Adrenal gland (tissue), 12 donors: ENCODE data around the gene TFEB. TPM values are rescaled to one million over a fixed set of nuclear protein-coding genes. Genes with fewer than 3 reads are reported as not detected.
A peak's percentile ranks its signal among the peaks of the same experiment; 100 is the strongest.

Experiments
- DNase-seq, 7 donors: peaks; one replicate each; pipeline ENCODE4 v3.0.0-alpha.2; 2019 to 2020
- H3K27ac ChIP-seq, 5 donors: fragments of 200-600 bp; sonication (generic) in 4 of 5; 1 replicate in 3 of 5; 2 replicates in 2 of 5; pipeline versions ENCODE4 v1.5.1 to v1.8.0; 2016 to 2020; ENCODE audit warnings: mild to moderate bottlenecking in 1 of 5
- H3K27me3 ChIP-seq: fragments of 200-600 bp; 2 replicates; pipeline ENCODE4 v1.8.0; 2021
- H3K36me3 ChIP-seq, 2 donors: fragments of 200-600 bp; replicated peaks in 1 of 2; 1 replicate in 1 of 2; 2 replicates in 1 of 2; pipeline versions ENCODE4 v1.5.1 to v1.8.0; 2018 to 2022
- H3K4me1 ChIP-seq, 2 donors: fragments of 200-600 bp; replicated peaks in 1 of 2; 1 replicate in 1 of 2; 2 replicates in 1 of 2; pipeline versions ENCODE4 v1.5.1 to v1.8.0; 2018 to 2021
- H3K4me3 ChIP-seq, 4 donors: fragments of 200-600 bp; sonication (generic) in 3 of 4; one replicate each; pipeline ENCODE4 v1.5.1; 2016 to 2018
- H3K9me3 ChIP-seq, 3 donors: fragments of 200-600 bp; sonication (generic) in 1 of 3; replicated peaks in 1 of 3; 1 replicate in 2 of 3; 2 replicates in 1 of 3; pipeline versions ENCODE4 v1.5.1 to v1.8.0; 2016 to 2021
- POLR2A ChIP-seq, 2 donors: fragments of 450-650 bp; IDR thresholded peaks; one replicate each; pipeline ENCODE4 v1.6.1; 2017; ENCODE audit warnings: antibody characterized with exemption in 2 of 2, mild to moderate bottlenecking in 2 of 2, moderate library complexity in 1 of 2
- WGBS, 4 donors: extraction: QIAGEN DNeasy Blood & Tissue Kit in 2 of 4; methylation state at CpG; one replicate each; pipeline versions ENCODE4 v1.1.5 to v1.1.7; 2013 to 2017; 5-methylcytosine and 5-hydroxymethylcytosine counted together
- intact Hi-C, 2 donors: fragments of 100-400 bp; cut with DNase I; formaldehyde crosslinking; loops; one replicate each; pipeline versions ENCODE4 v1.14.1 to v1.15.0; 2022 to 2023
- polyA plus RNA-seq, 3 donors: library from polyadenylated mRNA; stranded (reverse); fragments of 200-250 nt in 2 of 3; fragments of 350-450 nt in 1 of 3; fragmentation: Illumina TruSeq in 1 of 3; extraction: RNeasy Lipid Tissue Mini Kit (QIAGEN cat#74804) in 1 of 3; gene quantifications; one replicate each; pipeline ENCODE4 v1.2.3, GENCODE V29; 2013 to 2014
- total RNA-seq, 9 donors: library from RNA; depleted of rRNA in 4 of 9; stranded (reverse); fragments of >200 nt in 4 of 9; fragments of 120-200 nt in 1 of 9; fragmentation: NEBNext Ultra II Directional in 1 of 9; extraction: Animal tissue kit (Norgen Biotek cat#: 25700) in 1 of 9; gene quantifications; one replicate each; pipeline versions ENCODE4 v1.1.0 to v1.2.4, GENCODE V29; 2013 to 2023
- TF ChIP-seq, protein P1 (sequence below), 6 experiments: fragments of 450-650 bp in 4 of 6; fragments of 200-600 bp in 2 of 6; sonication (generic) in 1 of 6; IDR thresholded peaks; 1 replicate in 5 of 6; 2 replicates in 1 of 6; pipeline versions ENCODE4 v1.5.1 to v1.8.0; 2016 to 2021; ENCODE audit warnings: antibody characterized with exemption in 6 of 6, mild to moderate bottlenecking in 2 of 6, moderate library complexity in 1 of 6
- donor health status: healthy with polysubstance abuse.
- donor health status: Bipolar disorder and iron deficiency.
- donor health status: DM: yes; HTN: yes; CAD: no.
- donor health status: DM: no; HTN: no; CAD: no.
- donor health status: DM: no; HTN: no; CAD: no.
- donor health status: DM: yes; HTN: yes; CAD: no.

The TFEB gene
- total and polyA plus RNA-seq, 12 donors: 2.1 to 47.2 (median 20.2) TPM

DNA sequence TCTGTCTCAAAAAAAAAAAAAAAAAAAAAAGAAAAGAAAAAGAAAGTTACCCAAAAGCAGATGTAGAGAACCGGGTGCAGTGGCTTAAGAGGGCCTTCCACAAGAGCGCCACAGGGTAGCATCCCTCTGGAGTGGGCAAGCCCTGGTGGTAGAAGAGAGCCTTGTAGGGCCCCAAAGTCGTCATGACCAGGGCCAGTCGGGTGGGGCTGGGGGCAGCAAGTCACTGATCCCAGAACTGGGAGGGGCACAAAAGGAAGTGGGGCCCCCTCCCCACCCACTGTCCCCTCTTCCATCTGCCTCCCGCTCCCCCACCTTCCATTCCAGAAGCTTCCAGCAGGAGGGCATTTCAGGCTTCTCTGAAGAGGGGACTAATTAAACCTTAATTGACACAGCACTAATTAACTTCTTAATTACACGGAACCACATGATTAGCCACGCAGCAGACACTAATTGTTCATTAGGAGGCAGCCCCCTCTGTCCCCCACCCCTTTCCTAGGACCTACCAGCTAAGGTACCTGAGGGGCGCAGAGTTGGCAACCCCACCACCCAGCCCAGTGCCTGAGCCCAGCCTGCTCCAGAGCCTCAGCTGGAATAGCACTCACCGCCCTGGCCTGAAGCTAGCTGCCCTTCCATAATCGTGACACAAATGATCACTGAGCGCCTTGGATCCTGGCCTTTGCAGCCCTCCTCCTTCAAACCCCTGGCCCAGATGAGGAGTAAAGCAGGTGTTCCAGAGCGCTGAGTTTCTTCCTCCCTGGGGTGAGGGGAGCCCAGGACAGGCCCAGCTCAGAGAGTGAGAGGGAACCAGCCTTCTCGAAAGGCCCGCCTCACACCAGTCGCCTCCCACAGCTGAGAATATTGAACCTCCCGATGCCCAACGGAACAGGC lies 62.3 kb downstream of the TFEB start:
- DNase-seq: peak in 1 of 7 donors; percentile 4
- Histone ChIP-seq H3K36me3 (no peaks in the 10 kb centered on the region), H3K27ac (no peak overlapping the region), H3K27me3 (no peaks in the 10 kb centered on the region), H3K4me3 (no peak overlapping the region), H3K9me3 (no peaks in the 10 kb centered on the region), H3K4me1 (no peaks in the 10 kb centered on the region)
- 85 to 92% (median 90%) methylated on average over 12 to 17 of the region's 17 CpGs for WGBS, 4 donors
- intact Hi-C loops: no loop called here
- TF ChIP-seq, protein P1, sequence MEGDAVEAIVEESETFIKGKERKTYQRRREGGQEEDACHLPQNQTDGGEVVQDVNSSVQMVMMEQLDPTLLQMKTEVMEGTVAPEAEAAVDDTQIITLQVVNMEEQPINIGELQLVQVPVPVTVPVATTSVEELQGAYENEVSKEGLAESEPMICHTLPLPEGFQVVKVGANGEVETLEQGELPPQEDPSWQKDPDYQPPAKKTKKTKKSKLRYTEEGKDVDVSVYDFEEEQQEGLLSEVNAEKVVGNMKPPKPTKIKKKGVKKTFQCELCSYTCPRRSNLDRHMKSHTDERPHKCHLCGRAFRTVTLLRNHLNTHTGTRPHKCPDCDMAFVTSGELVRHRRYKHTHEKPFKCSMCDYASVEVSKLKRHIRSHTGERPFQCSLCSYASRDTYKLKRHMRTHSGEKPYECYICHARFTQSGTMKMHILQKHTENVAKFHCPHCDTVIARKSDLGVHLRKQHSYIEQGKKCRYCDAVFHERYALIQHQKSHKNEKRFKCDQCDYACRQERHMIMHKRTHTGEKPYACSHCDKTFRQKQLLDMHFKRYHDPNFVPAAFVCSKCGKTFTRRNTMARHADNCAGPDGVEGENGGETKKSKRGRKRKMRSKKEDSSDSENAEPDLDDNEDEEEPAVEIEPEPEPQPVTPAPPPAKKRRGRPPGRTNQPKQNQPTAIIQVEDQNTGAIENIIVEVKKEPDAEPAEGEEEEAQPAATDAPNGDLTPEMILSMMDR (IDR thresholded peaks at IDR 0.05): no peak
- no peak for TF ChIP-seq POLR2A (IDR thresholded peaks at IDR 0.05)

DNA sequence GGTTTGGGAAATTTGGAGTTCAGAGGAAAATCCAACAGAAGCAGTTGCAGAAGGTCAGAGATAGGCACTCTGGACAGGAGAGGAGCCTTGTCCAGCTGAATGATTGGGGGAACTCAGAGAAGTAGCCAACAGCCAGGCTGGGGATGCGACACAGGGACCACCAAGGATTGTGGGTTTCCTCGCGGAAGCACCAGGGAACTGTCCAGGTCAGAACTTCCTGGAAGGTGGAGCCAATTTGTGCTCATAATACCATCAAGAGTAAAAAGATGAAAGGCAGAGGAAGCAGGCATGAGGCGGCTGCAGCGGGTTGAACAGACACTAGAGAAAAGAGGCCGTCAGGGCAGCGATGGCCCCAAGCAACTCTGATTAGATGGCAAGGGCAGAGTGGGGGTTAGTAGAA lies 63.4 kb downstream of the TFEB start:
- intact Hi-C loops: no loop called here

DNA sequence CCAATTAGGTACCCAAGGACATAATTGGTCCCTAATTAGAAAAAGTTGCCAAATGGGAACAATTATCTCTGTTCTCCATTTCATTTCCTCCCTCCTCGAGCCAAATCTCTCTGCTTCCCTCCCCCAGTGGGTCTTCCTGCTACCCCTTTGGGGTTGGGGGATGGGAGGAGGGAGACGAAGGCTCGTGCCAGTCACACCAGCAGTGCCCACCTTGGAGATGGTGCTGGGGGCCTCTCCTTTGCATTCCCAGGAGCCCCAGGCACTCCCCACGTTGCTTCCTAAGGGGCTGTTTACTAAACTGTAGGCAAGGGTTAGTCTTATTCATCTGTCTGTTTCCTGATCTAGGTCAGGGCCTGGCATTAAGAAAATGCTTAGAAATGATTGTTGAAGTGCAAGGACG lies 64.0 kb downstream of the TFEB start:
- intact Hi-C loops: no loop called here
- WGBS, 4 donors: 41 to 50% (median 46%) methylated on average over 5 of the region's 5 CpGs
- H3K36me3 ChIP-seq: no peaks in the 10 kb centered on the region
- no peak for TF ChIP-seq POLR2A (IDR thresholded peaks at IDR 0.05)
- TF ChIP-seq, protein P1 (IDR thresholded peaks at IDR 0.05): no peak
- H3K27ac ChIP-seq: no peak overlapping the region
- no peaks in the 10 kb centered on the region for H3K9me3 ChIP-seq
- DNase-seq: no peak
- H3K27me3 ChIP-seq: no peaks in the 10 kb centered on the region
- H3K4me1 ChIP-seq: no peaks in the 10 kb centered on the region
- no peak overlapping the region for H3K4me3 ChIP-seq

More for the DNA sequence above, 63.4 kb downstream of the TFEB start:
- no peaks in the 10 kb centered on the region for H3K4me1 ChIP-seq
- TF ChIP-seq POLR2A (IDR thresholded peaks at IDR 0.05): no peak
- TF ChIP-seq, protein P1 (IDR thresholded peaks at IDR 0.05): no peak
- DNase-seq: no peak
- H3K9me3 ChIP-seq: no peaks in the 10 kb centered on the region
- no peaks in the 10 kb centered on the region for H3K27me3 ChIP-seq
- no peak overlapping the region for H3K27ac ChIP-seq
- no peaks in the 10 kb centered on the region for H3K36me3 ChIP-seq
- 80 to 92% (median 84%) methylated on average over 7 of the region's 7 CpGs for WGBS, 4 donors
- no peak overlapping the region for H3K4me3 ChIP-seq

DNA sequence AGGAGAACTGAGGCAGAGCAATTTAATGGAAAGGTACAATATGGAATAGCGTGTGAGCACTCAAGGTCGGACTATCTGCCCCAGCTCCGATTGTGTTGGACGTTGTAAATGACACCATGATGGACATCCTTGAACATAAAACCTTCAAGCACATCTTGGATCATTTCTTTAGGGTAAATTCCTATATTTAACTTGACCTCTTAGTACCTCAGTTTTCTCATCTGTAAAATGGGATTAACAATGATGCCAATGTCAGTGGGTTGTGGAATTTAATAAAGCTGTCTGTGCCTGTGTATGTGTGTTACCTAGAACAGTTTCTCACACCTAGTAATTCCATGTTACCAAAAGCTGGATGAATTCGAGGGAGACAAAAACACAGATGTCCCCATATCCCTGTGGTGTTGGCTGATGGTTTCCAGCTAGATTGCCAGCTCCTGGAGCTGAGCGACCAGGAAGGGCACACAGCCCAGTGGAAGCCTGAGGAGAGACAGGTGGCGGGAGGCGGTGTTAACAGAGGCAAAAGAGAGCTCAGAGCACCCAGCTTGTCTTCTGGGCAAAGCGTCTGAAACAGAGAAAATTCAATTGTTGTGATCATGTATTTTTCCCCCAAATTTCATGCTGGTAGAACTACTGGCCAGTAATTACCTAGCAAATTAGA lies 64.6 kb downstream of the TFEB start:
- Histone ChIP-seq H3K27me3 (no peaks in the 10 kb centered on the region), H3K36me3 (no peaks in the 10 kb centered on the region), H3K4me1 (no peaks in the 10 kb centered on the region), H3K27ac (no peak overlapping the region), H3K9me3 (no peaks in the 10 kb centered on the region), H3K4me3 (no peak overlapping the region)
- no peak for DNase-seq
- WGBS, 4 donors: 73 to 79% (median 77%) methylated on average over 9 of the region's 9 CpGs
- intact Hi-C loops: no loop called here
- TF ChIP-seq, protein P1 (IDR thresholded peaks at IDR 0.05): no peak
- TF ChIP-seq POLR2A (IDR thresholded peaks at IDR 0.05): no peak
